HepG2 (cell line): ENCODE results near the gene AP1G1. TPM values are rescaled to one million over a fixed set of nuclear protein-coding genes. Genes with fewer than 3 reads are reported as not detected.
A peak's percentile ranks its signal among the peaks of the same experiment; 100 is the strongest.

Experiments
- CBX5 ChIP-seq: sonication (generic); formaldehyde crosslinking; IDR thresholded peaks from 2 replicates; pipeline ENCODE4 v1.4.0; 2020; ENCODE audit warnings: missing genetic modification reagents, borderline replicate concordance
- CEBPB ChIP-seq: IDR thresholded peaks from 2 replicates; pipeline ENCODE4 v1.6.1; 2011; ENCODE audit warnings: low read depth, low read length, improper control_type of control experiment, borderline replicate concordance
- NFE2L1 ChIP-seq: sonication (generic); formaldehyde crosslinking; IDR thresholded peaks from 2 replicates; pipeline ENCODE4 v1.4.0; 2020; ENCODE audit warnings: missing genetic modification reagents, mild to moderate bottlenecking, borderline replicate concordance
- POLR2G ChIP-seq: fragments of 200-400 bp; formaldehyde crosslinking; IDR thresholded peaks from 2 replicates; pipeline ENCODE4 v1.6.1; 2018; ENCODE audit warnings: mild to moderate bottlenecking, low read depth, low read length, moderate library complexity
- SRSF4 ChIP-seq: fragments of 200-400 bp; formaldehyde crosslinking; IDR thresholded peaks from one replicate; pipeline ENCODE4 v1.6.1; 2018; ENCODE audit warnings: mild to moderate bottlenecking, low read depth, low read length, moderate library complexity; ENCODE audit not compliant: poor library complexity, severe bottlenecking
- ZNF709 ChIP-seq: sonication (generic); formaldehyde crosslinking; IDR thresholded peaks from 2 replicates; pipeline ENCODE4 v1.5.0; 2020; ENCODE audit warnings: mild to moderate bottlenecking, missing genetic modification reagents
- ZNF740 ChIP-seq: sonication (generic); formaldehyde crosslinking; IDR thresholded peaks from 2 replicates; pipeline ENCODE4 v1.4.0; 2020; ENCODE audit warnings: missing genetic modification reagents
- polyA plus RNA-seq, 8 experiments: library from polyadenylated mRNA; depleted of rRNA in 3 of 8; stranded (reverse) in 7 of 8; unstranded in 1 of 8; fragments of >200 nt; fragmentation: Illumina TruSeq in 4 of 8; extraction: Trizol in 4 of 8; gene quantifications; 2 replicates each; pipeline versions ENCODE4 v1.2.1 to v1.2.3, GENCODE V29; 2011 to 2016; ENCODE audit warnings: low read depth in 4 of 8, missing spikeins in 1 of 8, mixed read lengths in 1 of 8; ENCODE audit not compliant: insufficient read depth in 1 of 8
- total RNA-seq, 5 experiments: library from RNA; depleted of rRNA; stranded (reverse); fragments of >200 nt; fragmentation: Illumina TruSeq; extraction: Trizol; gene quantifications; 2 replicates each; pipeline ENCODE4 v1.2.3, GENCODE V29; 2016; ENCODE audit warnings: low read depth in 1 of 5
- TF ChIP-seq, protein P1 (sequence below): sonication (generic); formaldehyde crosslinking; IDR thresholded peaks from 2 replicates; pipeline ENCODE4 v1.4.0; 2020; ENCODE audit warnings: missing genetic modification reagents
- TF ChIP-seq, protein P2 (sequence below): sonication (generic); formaldehyde crosslinking; IDR thresholded peaks from 2 replicates; pipeline ENCODE4 v1.5.0; 2020; ENCODE audit warnings: missing genetic modification reagents, mild to moderate bottlenecking, borderline replicate concordance
- TF ChIP-seq, protein P3 (sequence below): sonication (generic); IDR thresholded peaks from 2 replicates; pipeline ENCODE4 v1.6.1; 2016; ENCODE audit warnings: low read depth, borderline replicate concordance
- TF ChIP-seq, protein P4 (sequence below): sonication (generic); formaldehyde crosslinking; IDR thresholded peaks from 2 replicates; pipeline ENCODE4 v1.4.0; 2020; ENCODE audit warnings: mild to moderate bottlenecking, missing genetic modification reagents
- TF ChIP-seq, protein P5 (sequence below): sonication (generic); formaldehyde crosslinking; IDR thresholded peaks from 2 replicates; pipeline ENCODE4 v1.5.0; 2020; ENCODE audit warnings: mild to moderate bottlenecking, missing genetic modification reagents
- TF ChIP-seq, protein P6 (sequence below): sonication (generic); formaldehyde crosslinking; IDR thresholded peaks from 2 replicates; pipeline ENCODE4 v1.5.0; 2020; ENCODE audit warnings: missing genetic modification reagents

The AP1G1 gene
- total and polyA plus RNA-seq, 2 of the 13 experiments (the other 11 are each of a cell fraction or from before 2014, with no cell fraction given): 62.2 to 66.2 TPM

- TF ChIP-seq, protein P1, sequence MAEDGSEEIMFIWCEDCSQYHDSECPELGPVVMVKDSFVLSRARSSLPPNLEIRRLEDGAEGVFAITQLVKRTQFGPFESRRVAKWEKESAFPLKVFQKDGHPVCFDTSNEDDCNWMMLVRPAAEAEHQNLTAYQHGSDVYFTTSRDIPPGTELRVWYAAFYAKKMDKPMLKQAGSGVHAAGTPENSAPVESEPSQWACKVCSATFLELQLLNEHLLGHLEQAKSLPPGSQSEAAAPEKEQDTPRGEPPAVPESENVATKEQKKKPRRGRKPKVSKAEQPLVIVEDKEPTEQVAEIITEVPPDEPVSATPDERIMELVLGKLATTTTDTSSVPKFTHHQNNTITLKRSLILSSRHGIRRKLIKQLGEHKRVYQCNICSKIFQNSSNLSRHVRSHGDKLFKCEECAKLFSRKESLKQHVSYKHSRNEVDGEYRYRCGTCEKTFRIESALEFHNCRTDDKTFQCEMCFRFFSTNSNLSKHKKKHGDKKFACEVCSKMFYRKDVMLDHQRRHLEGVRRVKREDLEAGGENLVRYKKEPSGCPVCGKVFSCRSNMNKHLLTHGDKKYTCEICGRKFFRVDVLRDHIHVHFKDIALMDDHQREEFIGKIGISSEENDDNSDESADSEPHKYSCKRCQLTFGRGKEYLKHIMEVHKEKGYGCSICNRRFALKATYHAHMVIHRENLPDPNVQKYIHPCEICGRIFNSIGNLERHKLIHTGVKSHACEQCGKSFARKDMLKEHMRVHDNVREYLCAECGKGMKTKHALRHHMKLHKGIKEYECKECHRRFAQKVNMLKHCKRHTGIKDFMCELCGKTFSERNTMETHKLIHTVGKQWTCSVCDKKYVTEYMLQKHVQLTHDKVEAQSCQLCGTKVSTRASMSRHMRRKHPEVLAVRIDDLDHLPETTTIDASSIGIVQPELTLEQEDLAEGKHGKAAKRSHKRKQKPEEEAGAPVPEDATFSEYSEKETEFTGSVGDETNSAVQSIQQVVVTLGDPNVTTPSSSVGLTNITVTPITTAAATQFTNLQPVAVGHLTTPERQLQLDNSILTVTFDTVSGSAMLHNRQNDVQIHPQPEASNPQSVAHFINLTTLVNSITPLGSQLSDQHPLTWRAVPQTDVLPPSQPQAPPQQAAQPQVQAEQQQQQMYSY (CRISPR knock-in tag): no peak
- TF ChIP-seq, protein P2, sequence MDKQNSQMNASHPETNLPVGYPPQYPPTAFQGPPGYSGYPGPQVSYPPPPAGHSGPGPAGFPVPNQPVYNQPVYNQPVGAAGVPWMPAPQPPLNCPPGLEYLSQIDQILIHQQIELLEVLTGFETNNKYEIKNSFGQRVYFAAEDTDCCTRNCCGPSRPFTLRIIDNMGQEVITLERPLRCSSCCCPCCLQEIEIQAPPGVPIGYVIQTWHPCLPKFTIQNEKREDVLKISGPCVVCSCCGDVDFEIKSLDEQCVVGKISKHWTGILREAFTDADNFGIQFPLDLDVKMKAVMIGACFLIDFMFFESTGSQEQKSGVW (CRISPR knock-in tag): no peak
- TF ChIP-seq CEBPB (no peak), NFE2L1 (CRISPR knock-in tag) (no peak), CBX5 (CRISPR knock-in tag) (no peak), ZNF740 (no peak), SRSF4 (no peak), POLR2G (peak; percentile 34; the same call in 1 of the 2 replicates), ZNF709 (CRISPR knock-in tag) (no peak)
- TF ChIP-seq, protein P3, sequence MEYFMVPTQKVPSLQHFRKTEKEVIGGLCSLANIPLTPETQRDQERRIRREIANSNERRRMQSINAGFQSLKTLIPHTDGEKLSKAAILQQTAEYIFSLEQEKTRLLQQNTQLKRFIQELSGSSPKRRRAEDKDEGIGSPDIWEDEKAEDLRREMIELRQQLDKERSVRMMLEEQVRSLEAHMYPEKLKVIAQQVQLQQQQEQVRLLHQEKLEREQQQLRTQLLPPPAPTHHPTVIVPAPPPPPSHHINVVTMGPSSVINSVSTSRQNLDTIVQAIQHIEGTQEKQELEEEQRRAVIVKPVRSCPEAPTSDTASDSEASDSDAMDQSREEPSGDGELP: peak; percentile 46; the same call in 1 of the 2 replicates
- TF ChIP-seq, protein P4, sequence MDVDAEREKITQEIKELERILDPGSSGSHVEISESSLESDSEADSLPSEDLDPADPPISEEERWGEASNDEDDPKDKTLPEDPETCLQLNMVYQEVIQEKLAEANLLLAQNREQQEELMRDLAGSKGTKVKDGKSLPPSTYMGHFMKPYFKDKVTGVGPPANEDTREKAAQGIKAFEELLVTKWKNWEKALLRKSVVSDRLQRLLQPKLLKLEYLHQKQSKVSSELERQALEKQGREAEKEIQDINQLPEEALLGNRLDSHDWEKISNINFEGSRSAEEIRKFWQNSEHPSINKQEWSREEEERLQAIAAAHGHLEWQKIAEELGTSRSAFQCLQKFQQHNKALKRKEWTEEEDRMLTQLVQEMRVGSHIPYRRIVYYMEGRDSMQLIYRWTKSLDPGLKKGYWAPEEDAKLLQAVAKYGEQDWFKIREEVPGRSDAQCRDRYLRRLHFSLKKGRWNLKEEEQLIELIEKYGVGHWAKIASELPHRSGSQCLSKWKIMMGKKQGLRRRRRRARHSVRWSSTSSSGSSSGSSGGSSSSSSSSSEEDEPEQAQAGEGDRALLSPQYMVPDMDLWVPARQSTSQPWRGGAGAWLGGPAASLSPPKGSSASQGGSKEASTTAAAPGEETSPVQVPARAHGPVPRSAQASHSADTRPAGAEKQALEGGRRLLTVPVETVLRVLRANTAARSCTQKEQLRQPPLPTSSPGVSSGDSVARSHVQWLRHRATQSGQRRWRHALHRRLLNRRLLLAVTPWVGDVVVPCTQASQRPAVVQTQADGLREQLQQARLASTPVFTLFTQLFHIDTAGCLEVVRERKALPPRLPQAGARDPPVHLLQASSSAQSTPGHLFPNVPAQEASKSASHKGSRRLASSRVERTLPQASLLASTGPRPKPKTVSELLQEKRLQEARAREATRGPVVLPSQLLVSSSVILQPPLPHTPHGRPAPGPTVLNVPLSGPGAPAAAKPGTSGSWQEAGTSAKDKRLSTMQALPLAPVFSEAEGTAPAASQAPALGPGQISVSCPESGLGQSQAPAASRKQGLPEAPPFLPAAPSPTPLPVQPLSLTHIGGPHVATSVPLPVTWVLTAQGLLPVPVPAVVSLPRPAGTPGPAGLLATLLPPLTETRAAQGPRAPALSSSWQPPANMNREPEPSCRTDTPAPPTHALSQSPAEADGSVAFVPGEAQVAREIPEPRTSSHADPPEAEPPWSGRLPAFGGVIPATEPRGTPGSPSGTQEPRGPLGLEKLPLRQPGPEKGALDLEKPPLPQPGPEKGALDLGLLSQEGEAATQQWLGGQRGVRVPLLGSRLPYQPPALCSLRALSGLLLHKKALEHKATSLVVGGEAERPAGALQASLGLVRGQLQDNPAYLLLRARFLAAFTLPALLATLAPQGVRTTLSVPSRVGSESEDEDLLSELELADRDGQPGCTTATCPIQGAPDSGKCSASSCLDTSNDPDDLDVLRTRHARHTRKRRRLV (CRISPR knock-in tag): no peak
- TF ChIP-seq, protein P5, sequence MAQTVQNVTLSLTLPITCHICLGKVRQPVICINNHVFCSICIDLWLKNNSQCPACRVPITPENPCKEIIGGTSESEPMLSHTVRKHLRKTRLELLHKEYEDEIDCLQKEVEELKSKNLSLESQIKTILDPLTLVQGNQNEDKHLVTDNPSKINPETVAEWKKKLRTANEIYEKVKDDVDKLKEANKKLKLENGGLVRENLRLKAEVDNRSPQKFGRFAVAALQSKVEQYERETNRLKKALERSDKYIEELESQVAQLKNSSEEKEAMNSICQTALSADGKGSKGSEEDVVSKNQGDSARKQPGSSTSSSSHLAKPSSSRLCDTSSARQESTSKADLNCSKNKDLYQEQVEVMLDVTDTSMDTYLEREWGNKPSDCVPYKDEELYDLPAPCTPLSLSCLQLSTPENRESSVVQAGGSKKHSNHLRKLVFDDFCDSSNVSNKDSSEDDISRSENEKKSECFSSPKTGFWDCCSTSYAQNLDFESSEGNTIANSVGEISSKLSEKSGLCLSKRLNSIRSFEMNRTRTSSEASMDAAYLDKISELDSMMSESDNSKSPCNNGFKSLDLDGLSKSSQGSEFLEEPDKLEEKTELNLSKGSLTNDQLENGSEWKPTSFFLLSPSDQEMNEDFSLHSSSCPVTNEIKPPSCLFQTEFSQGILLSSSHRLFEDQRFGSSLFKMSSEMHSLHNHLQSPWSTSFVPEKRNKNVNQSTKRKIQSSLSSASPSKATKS (CRISPR knock-in tag): no peak
- TF ChIP-seq, protein P6, sequence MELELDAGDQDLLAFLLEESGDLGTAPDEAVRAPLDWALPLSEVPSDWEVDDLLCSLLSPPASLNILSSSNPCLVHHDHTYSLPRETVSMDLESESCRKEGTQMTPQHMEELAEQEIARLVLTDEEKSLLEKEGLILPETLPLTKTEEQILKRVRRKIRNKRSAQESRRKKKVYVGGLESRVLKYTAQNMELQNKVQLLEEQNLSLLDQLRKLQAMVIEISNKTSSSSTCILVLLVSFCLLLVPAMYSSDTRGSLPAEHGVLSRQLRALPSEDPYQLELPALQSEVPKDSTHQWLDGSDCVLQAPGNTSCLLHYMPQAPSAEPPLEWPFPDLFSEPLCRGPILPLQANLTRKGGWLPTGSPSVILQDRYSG (CRISPR knock-in tag): no peak
Measured at GRCh38 chr16:71723537-71724319, 84.9 kb downstream of the AP1G1 start (continued).
